CD4-positive, alpha-beta memory T cell (primary cell): Measurements from ENCODE around the gene RFTN1. TPM values are rescaled to one million over a fixed set of nuclear protein-coding genes. Genes with fewer than 3 reads are reported as not detected.

ENCODE experiments used
- CTCF ChIA-PET: fragments of 350-600 bp; sonication (Branson Sonifier 250); formaldehyde crosslinking; loops from one replicate; lab custom pipeline; 2021; ENCODE audit warnings: inconsistent platforms; ENCODE audit not compliant: partially characterized antibody; lab: Charles Lee
- POLR2A ChIA-PET: fragments of 350-600 bp; sonication (Branson Sonifier 250); formaldehyde crosslinking; loops from one replicate; lab custom pipeline; 2021; ENCODE audit not compliant: partially characterized antibody; lab: Charles Lee
- DNase-seq, 5 donors: peaks; one replicate each; pipeline versions ENCODE4 v3.0.0 to v3.0.0-alpha.2; 2020 to 2022; ENCODE audit warnings: mixed read lengths in 1 of 5
- H3K27ac ChIP-seq: one replicate; pipeline ENCODE4 v1.7.0; 2013; ENCODE audit warnings: low read depth, low read length
- H3K27me3 ChIP-seq: 2 replicates; pipeline ENCODE4 v1.7.0; 2013; ENCODE audit warnings: mild to moderate bottlenecking, low read length, moderate library complexity; ENCODE audit not compliant: insufficient read depth
- H3K36me3 ChIP-seq: 2 replicates; pipeline ENCODE4 v1.7.0; 2013; ENCODE audit warnings: mild to moderate bottlenecking, low read length, moderate library complexity; ENCODE audit not compliant: insufficient read depth
- H3K4me1 ChIP-seq: 2 replicates; pipeline ENCODE4 v1.7.0; 2013; ENCODE audit warnings: mild to moderate bottlenecking, low read length, moderate library complexity; ENCODE audit not compliant: insufficient read depth
- H3K4me3 ChIP-seq, 2 donors: one replicate each; pipeline ENCODE4 v1.7.0; 2013; ENCODE audit warnings: low read length in 2 of 2, mild to moderate bottlenecking in 1 of 2
- H3K9me3 ChIP-seq, 2 donors: one replicate each; pipeline ENCODE4 v1.7.0; 2013; ENCODE audit warnings: low read length in 2 of 2, control low read depth in 1 of 2; ENCODE audit not compliant: control insufficient read depth in 1 of 2
- H3K27ac Mint-ChIP-seq, 7 donors: one replicate each; pipeline ENCODE4 v1.8.0; 2020 to 2021; ENCODE audit warnings: mixed read lengths in 7 of 7, mild to moderate bottlenecking in 6 of 7, inconsistent platforms in 3 of 7, moderate library complexity in 3 of 7
- H3K27me3 Mint-ChIP-seq, 2 donors: one replicate each; pipeline ENCODE4 v1.8.0; 2020 to 2021; ENCODE audit warnings: mixed read lengths in 2 of 2
- H3K36me3 Mint-ChIP-seq, 2 donors: one replicate each; pipeline ENCODE4 v1.8.0; 2020 to 2021; ENCODE audit warnings: mixed read lengths in 2 of 2, inconsistent platforms in 1 of 2, mild to moderate bottlenecking in 1 of 2
- H3K4me1 Mint-ChIP-seq, 4 donors: one replicate each; pipeline ENCODE4 v1.8.0; 2020 to 2021; ENCODE audit warnings: mixed read lengths in 4 of 4, mild to moderate bottlenecking in 1 of 4
- H3K4me3 Mint-ChIP-seq, 8 donors: one replicate each; pipeline ENCODE4 v1.8.0; 2020 to 2021; ENCODE audit warnings: mixed read lengths in 8 of 8, mild to moderate bottlenecking in 7 of 8, moderate library complexity in 6 of 8, inconsistent platforms in 3 of 8
- H3K9me3 Mint-ChIP-seq, 8 donors: one replicate each; pipeline ENCODE4 v1.8.0; 2020 to 2021; ENCODE audit warnings: mixed read lengths in 8 of 8, mild to moderate bottlenecking in 5 of 8, inconsistent platforms in 3 of 8, moderate library complexity in 1 of 8
- intact Hi-C: fragments of 100-400 bp; cut with micrococcal nuclease; formaldehyde crosslinking; loops from one replicate; pipeline ENCODE4 v1.15.1; 2023
- polyA plus RNA-seq, 2 donors: library from polyadenylated mRNA; unstranded; fragments of 300-500 nt; fragmentation: Illumina TruSeq; gene quantifications; one replicate each; pipeline ENCODE4 v1.2.3, GENCODE V29; 2021
- total RNA-seq, 2 experiments: library from RNA; stranded (reverse); gene quantifications; one replicate each; pipeline ENCODE4 v1.2.3, GENCODE V29; 2021

RFTN1 gene
- total and polyA plus RNA-seq, 4 experiments from 2014 or later: 38.3 to 59.7 (median 52.0) TPM

DNA sequence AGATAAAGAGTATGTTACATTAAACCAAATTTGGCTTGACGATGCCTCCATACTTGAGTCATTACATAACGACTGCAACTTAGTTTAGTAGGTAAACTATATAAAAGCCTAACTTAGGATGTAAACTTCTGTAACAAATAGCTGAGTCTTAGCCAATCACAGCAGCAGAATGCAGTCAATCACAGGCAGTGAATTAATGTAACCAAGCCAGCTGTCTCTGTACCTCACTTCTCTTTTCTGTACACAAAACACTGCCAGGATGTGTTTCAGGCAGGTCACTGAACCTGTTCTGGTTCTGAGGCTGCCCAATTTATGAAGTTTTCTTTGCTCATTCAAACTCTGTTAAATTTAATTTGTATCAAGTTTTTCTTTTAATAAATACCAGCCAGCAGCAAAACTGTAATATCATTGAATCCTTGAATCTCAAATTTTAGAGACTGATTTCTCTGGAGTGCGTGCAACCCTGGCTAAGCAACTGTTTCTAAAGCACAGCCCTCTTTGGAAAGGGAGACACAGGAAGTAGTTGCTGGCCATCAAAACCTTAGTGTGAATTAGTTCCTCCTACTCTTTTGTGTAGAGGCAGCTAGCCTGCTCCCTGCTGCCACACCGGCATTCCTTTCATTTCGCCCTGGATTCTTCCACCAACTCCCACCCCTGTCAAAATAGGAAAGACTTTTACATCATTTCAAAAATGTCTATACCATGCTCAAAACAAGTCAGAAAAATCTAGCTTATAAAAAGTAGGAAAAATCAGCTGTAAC, 15.2 kb downstream of the RFTN1 start:
- Mint-ChIP-seq H3K4me1 (peaks cover 51 to 68% (median 54%) of the 10 kb centered on the region in 4 donors), H3K36me3 (peaks cover 16 to 32% of the 10 kb centered on the region in 2 donors), H3K27me3 (no peaks in the 10 kb centered on the region), H3K4me3 (peak overlapping the region in 2 of 8 donors; percentile 26 to 50), H3K9me3 (no peaks in the 10 kb centered on the region), H3K27ac (peak overlapping the region; percentile 17 to 84 (median 57))
- Histone ChIP-seq H3K9me3 (no peaks in the 10 kb centered on the region), H3K27me3 (no peaks in the 10 kb centered on the region), H3K4me1 (peaks cover 49% of the 10 kb centered on the region), H3K27ac (no peak overlapping the region), H3K4me3 (no peak overlapping the region), H3K36me3 (no peaks in the 10 kb centered on the region)
- intact Hi-C loops: no loop called here
- POLR2A ChIA-PET: interaction anchor here (0.8 to 3.9 kb wide), 3 partner anchors 14 to 16 kb away, joined by 4 to 31 read pairs (median 31); partner anchors contain the start of gene RFTN1
- CTCF ChIA-PET: interaction anchor here (0.9 kb wide), 1 partner anchor 13 kb away, joined by 3 read pairs; no protein-coding TSS in a partner anchor
- no peak for DNase-seq

GRCh38 chr3:16496408-16497222, 16.9 kb downstream of the RFTN1 start:
- ChIA-PET POLR2A (interaction anchor here (0.8 to 3.9 kb wide), 8 partner anchors 8 to 34 kb away, joined by 3 to 31 read pairs (median 4); partner anchors contain the start of gene RFTN1), CTCF (interaction anchor here (0.8 to 2.7 kb wide), 8 partner anchors 12 to 229 kb away, joined by 3 to 12 read pairs (median 4); no protein-coding TSS in a partner anchor)
- no peaks in the 10 kb centered on the region for H3K27me3 ChIP-seq
- no peak overlapping the region for H3K27ac ChIP-seq
- H3K4me3 Mint-ChIP-seq: peak overlapping the region in 7 of 8 donors; percentile 5 to 80 (median 37)
- H3K27ac Mint-ChIP-seq: peak overlapping the region; percentile 39 to 88 (median 62)
- H3K9me3 Mint-ChIP-seq: peaks cover 0 to 2% (median 0%) of the 10 kb centered on the region in 8 donors
- H3K36me3 Mint-ChIP-seq: peaks cover 21 to 38% of the 10 kb centered on the region in 2 donors
- no peaks in the 10 kb centered on the region for H3K27me3 Mint-ChIP-seq
- intact Hi-C loops: loop anchor here (2.0 kb wide), 1 partner anchor 16 kb away; the partner anchor contains the start of gene RFTN1
- H3K4me3 ChIP-seq: no peak overlapping the region
- H3K4me1 Mint-ChIP-seq: peaks cover 51 to 70% (median 54%) of the 10 kb centered on the region in 4 donors
- H3K36me3 ChIP-seq: peaks cover 6% of the 10 kb centered on the region
- peaks cover 49% of the 10 kb centered on the region for H3K4me1 ChIP-seq
- no peaks in the 10 kb centered on the region for H3K9me3 ChIP-seq
- DNase-seq: no peak

- ChIA-PET POLR2A (interaction anchor here (0.8 to 3.9 kb wide), 10 partner anchors 8 to 1844 kb away, joined by 3 to 31 read pairs (median 4); partner anchors contain the start of genes CCDC174 and RFTN1), CTCF (interaction anchor here (0.8 to 2.7 kb wide), 9 partner anchors 12 to 212 kb away, joined by 3 to 12 read pairs (median 4); no protein-coding TSS in a partner anchor)
- Mint-ChIP-seq H3K4me3 (peak overlapping the region in 7 of 8 donors; percentile 5 to 80 (median 37)), H3K36me3 (peaks cover 23 to 44% of the 10 kb centered on the region in 2 donors), H3K27me3 (no peaks in the 10 kb centered on the region), H3K4me1 (peaks cover 51 to 74% (median 57%) of the 10 kb centered on the region in 4 donors), H3K9me3 (peaks cover 0 to 2% (median 0%) of the 10 kb centered on the region in 8 donors), H3K27ac (peak overlapping the region; percentile 39 to 88 (median 62))
- Histone ChIP-seq H3K36me3 (peaks cover 6% of the 10 kb centered on the region), H3K27me3 (no peaks in the 10 kb centered on the region), H3K4me3 (no peak overlapping the region), H3K27ac (no peak overlapping the region), H3K9me3 (no peaks in the 10 kb centered on the region), H3K4me1 (peaks cover 49% of the 10 kb centered on the region)
- intact Hi-C loops: loop anchor here (2.0 kb wide), 1 partner anchor 17 kb away; the partner anchor contains the start of gene RFTN1
- DNase-seq: peak in 3 of 5 donors; percentile 22 to 37 (median 34)
Measured at GRCh38 chr3:16496008-16496407, 17.5 kb downstream of the RFTN1 start.

DNA sequence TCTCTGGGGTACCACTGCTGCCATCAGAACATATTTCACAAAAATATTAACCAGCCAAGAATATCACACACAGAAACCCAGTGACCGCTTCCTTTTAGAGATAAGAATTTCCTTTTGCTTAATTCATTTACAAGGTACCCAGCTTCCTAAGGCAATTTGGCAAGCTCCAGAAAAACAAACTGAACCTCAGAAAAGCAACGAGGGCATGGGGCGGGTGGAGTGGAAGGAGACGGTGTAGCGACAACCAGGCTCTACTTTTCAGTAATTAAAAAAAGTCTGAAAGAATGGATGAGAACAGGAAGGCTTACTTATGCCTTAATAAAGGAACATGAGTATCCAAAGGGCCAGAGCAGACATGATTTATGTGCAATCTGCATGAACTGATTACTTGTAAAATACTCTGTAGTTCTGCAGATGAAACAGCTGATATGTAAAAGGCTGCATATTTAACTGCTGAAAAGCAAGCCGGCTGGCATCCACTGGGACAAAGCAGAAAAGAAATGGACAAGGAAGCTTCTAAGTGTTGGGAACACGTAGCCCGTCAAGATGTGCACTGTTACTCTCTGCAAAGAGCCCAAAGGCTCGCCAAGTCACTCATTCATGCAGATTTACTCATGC, 18.6 kb downstream of the RFTN1 start:
- Mint-ChIP-seq H3K4me1 (peaks cover 49 to 78% (median 57%) of the 10 kb centered on the region in 4 donors), H3K9me3 (peaks cover 0 to 2% (median 0%) of the 10 kb centered on the region in 8 donors), H3K36me3 (peaks cover 28 to 43% of the 10 kb centered on the region in 2 donors), H3K27me3 (no peaks in the 10 kb centered on the region), H3K4me3 (peak overlapping the region in 4 of 8 donors; percentile 28 to 80 (median 44)), H3K27ac (peak overlapping the region in 5 of 7 donors; percentile 25 to 83 (median 53))
- H3K9me3 ChIP-seq: no peaks in the 10 kb centered on the region
- no peaks in the 10 kb centered on the region for H3K27me3 ChIP-seq
- ChIA-PET POLR2A (interaction anchor here (0.7 to 3.9 kb wide), 6 partner anchors 9 to 32 kb away, joined by 3 to 31 read pairs (median 5); no protein-coding TSS in a partner anchor), CTCF (interaction anchor here (0.5 to 2.7 kb wide), 5 partner anchors 12 to 158 kb away, joined by 3 to 12 read pairs (median 3); no protein-coding TSS in a partner anchor)
- DNase-seq: no peak
- no peak overlapping the region for H3K27ac ChIP-seq
- H3K36me3 ChIP-seq: peaks cover 6% of the 10 kb centered on the region
- H3K4me3 ChIP-seq: no peak overlapping the region
- peaks cover 49% of the 10 kb centered on the region for H3K4me1 ChIP-seq
- intact Hi-C loops: no loop called here

GRCh38 chr3:16494094-16494493, 19.4 kb downstream of the RFTN1 start:
- no peaks in the 10 kb centered on the region for H3K9me3 ChIP-seq
- DNase-seq: no peak
- H3K27me3 ChIP-seq: no peaks in the 10 kb centered on the region
- no peak overlapping the region for H3K27ac ChIP-seq
- H3K4me3 ChIP-seq: no peak overlapping the region
- CTCF ChIA-PET: interaction anchor here (1.3 kb wide), 1 partner anchor 11 kb away, joined by 3 read pairs; no protein-coding TSS in a partner anchor
- H3K27ac Mint-ChIP-seq: peak overlapping the region in 2 of 7 donors; percentile 11 to 83
- intact Hi-C loops: no loop called here
- peaks cover 0 to 2% (median 0%) of the 10 kb centered on the region in 8 donors for H3K9me3 Mint-ChIP-seq
- H3K36me3 ChIP-seq: peaks cover 6% of the 10 kb centered on the region
- H3K36me3 Mint-ChIP-seq: peaks cover 35 to 46% of the 10 kb centered on the region in 2 donors
- H3K4me1 Mint-ChIP-seq: peaks cover 48 to 75% (median 62%) of the 10 kb centered on the region in 4 donors
- POLR2A ChIA-PET: interaction anchor here (2.1 to 3.9 kb wide), 2 partner anchors 12 to 17 kb away, joined by 5 to 31 read pairs; no protein-coding TSS in a partner anchor
- H3K4me1 ChIP-seq: peaks cover 47% of the 10 kb centered on the region
- H3K27me3 Mint-ChIP-seq: no peaks in the 10 kb centered on the region
- H3K4me3 Mint-ChIP-seq: no peak overlapping the region

- intact Hi-C loops: no loop called here
- peaks cover 25 to 54% (median 39%) of the 10 kb centered on the region in 4 donors for H3K4me1 Mint-ChIP-seq
- ChIA-PET POLR2A (interaction anchor here (1.0 kb wide), 1 partner anchor 18 kb away, joined by 3 read pairs; no protein-coding TSS in a partner anchor), CTCF (no interaction called here)
- H3K27me3 Mint-ChIP-seq: no peaks in the 10 kb centered on the region
- peaks cover 0 to 2% (median 0%) of the 10 kb centered on the region in 8 donors for H3K9me3 Mint-ChIP-seq
- no peak for DNase-seq
- H3K27ac Mint-ChIP-seq: peak overlapping the region in 3 of 7 donors; percentile 5 to 10 (median 5)
- Histone ChIP-seq H3K4me1 (peaks cover 8% of the 10 kb centered on the region), H3K27me3 (no peaks in the 10 kb centered on the region), H3K36me3 (peaks cover 11% of the 10 kb centered on the region), H3K4me3 (no peak overlapping the region), H3K9me3 (no peaks in the 10 kb centered on the region), H3K27ac (no peak overlapping the region)
- H3K36me3 Mint-ChIP-seq: peaks cover 54 to 68% of the 10 kb centered on the region in 2 donors
- H3K4me3 Mint-ChIP-seq: no peak overlapping the region
Measured at GRCh38 chr3:16490062-16490619, 23.4 kb downstream of the RFTN1 start.
